ENCODE results near the gene MEGF8. TPM values are rescaled to one million over a fixed set of nuclear protein-coding genes. Genes with fewer than 3 reads are reported as not detected.

MEGF8 gene
- total RNA-seq, 4 donors from 2014 or later = 12.5 to 150 (median 35.7) TPM

GRCh38 chr19:42301646-42302203 lies 23.7 kb upstream of the MEGF8 start, which contains the start of gene PRR19:
Gene PRR19 (plus strand): TSS chr19:42302132. CDS start chr19:42309585, 7,453 bp downstream.
- H3K36me3 ChIP-seq = no peaks in the 10 kb centered on the region
- TF ChIP-seq, protein P1, sequence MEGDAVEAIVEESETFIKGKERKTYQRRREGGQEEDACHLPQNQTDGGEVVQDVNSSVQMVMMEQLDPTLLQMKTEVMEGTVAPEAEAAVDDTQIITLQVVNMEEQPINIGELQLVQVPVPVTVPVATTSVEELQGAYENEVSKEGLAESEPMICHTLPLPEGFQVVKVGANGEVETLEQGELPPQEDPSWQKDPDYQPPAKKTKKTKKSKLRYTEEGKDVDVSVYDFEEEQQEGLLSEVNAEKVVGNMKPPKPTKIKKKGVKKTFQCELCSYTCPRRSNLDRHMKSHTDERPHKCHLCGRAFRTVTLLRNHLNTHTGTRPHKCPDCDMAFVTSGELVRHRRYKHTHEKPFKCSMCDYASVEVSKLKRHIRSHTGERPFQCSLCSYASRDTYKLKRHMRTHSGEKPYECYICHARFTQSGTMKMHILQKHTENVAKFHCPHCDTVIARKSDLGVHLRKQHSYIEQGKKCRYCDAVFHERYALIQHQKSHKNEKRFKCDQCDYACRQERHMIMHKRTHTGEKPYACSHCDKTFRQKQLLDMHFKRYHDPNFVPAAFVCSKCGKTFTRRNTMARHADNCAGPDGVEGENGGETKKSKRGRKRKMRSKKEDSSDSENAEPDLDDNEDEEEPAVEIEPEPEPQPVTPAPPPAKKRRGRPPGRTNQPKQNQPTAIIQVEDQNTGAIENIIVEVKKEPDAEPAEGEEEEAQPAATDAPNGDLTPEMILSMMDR (IDR thresholded peaks at IDR 0.05) = no peak
- intact Hi-C loops (cut with DNase I) = no loop called here
- no peak for DNase-seq
- no peaks in the 10 kb centered on the region for H3K27me3 ChIP-seq
- H3K27ac ChIP-seq = peak within 1 kb of the TSS in 1 of 3 donors; percentile 40
- peaks cover 6 to 11% of the 10 kb centered on the region in 2 donors for H3K4me1 ChIP-seq
- H3K9me3 ChIP-seq = no peaks in the 10 kb centered on the region
- WGBS, 2 donors = 12 to 25% methylated on average over 6 to 17 of the region's 21 CpGs
- H3K4me3 ChIP-seq (replicated peaks in 1 of 3) = peak within 1 kb of the TSS in 2 of 3 donors; percentile 1 to 42

DNA sequence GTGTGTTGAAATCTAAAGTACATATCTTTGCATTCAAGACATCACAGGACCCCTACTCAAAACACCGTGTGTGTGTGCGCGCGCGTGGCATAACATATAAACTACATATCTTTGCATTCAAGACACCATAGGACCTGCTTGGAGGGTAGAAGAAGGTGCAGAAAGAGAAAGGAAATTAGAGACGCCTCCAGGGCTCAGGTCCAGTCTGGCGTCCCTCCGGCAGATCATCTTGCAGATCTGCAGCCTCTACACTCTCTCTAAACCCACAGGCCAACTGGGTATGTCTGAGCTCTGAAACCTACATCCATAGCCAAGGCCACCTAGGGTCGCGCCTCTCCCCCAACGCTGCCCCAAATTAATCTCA lies 22.4 kb upstream of the MEGF8 start:
- no peak for DNase-seq
- Histone ChIP-seq H3K4me3 (replicated peaks in 1 of 3) (no peak overlapping the region), H3K4me1 (peaks cover 6 to 11% of the 10 kb centered on the region in 2 donors), H3K36me3 (no peaks in the 10 kb centered on the region), H3K27me3 (no peaks in the 10 kb centered on the region), H3K9me3 (no peaks in the 10 kb centered on the region), H3K27ac (no peak overlapping the region)
- intact Hi-C loops (cut with DNase I) = no loop called here
- 50 to 63% methylated on average over 11 of the region's 11 CpGs for WGBS, 2 donors
- TF ChIP-seq, protein P1 (IDR thresholded peaks at IDR 0.05) = no peak
- TF ChIP-seq POLR2A (IDR thresholded peaks at IDR 0.05) = no peak

DNA sequence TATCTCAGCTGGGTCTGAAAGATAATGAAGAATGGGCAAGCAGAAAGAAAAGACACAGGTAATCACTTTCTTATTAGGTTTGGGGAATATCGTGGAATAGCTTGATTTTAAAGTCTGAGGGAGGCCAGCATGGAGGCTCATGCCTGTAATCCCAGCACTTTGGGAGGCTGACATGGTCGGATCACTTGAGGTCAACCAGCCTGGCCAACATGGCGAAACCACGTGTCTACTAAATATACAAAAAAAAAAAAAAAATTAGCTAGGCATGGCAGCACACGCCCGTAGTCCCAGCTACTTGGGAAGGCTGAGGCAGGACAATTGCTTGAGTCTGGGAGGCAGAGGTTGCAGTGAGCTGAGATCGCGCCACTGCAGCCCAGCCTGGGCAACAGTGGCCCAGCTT lies 21.6 kb upstream of the MEGF8 start:
- peaks cover 6 to 11% of the 10 kb centered on the region in 2 donors for H3K4me1 ChIP-seq
- WGBS, 2 donors = 81 to 88% methylated on average over 8 of the region's 8 CpGs
- TF ChIP-seq, protein P1 (IDR thresholded peaks at IDR 0.05) = no peak
- TF ChIP-seq POLR2A (IDR thresholded peaks at IDR 0.05) = no peak
- H3K9me3 ChIP-seq = no peaks in the 10 kb centered on the region
- H3K36me3 ChIP-seq = no peaks in the 10 kb centered on the region
- no peak overlapping the region for H3K27ac ChIP-seq
- intact Hi-C loops (cut with DNase I) = no loop called here
- no peak overlapping the region for H3K4me3 ChIP-seq (replicated peaks in 1 of 3)
- DNase-seq = no peak
- H3K27me3 ChIP-seq = no peaks in the 10 kb centered on the region

DNA sequence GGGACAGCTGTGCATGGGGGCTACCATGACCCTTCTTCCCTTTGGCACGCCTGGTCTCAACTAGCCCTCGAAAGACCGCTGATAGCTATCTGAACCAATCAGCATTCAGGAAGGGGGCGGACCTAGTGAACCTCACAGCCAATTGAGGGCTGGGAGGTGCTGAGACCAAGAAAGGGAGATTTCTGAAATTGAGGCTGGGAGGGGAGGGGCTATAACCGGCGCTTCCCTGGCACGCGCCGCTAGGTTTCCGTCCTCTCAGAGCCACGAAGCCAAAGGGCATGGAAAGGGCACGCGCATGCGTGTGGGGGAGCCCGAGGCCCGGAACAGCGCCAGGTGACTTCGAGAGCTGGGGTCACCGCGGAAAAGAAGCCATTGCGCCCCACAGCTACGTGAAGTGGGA lies 18.8 kb upstream of the MEGF8 start:
- intact Hi-C loops (cut with DNase I) = no loop called here
- H3K4me3 ChIP-seq (replicated peaks in 1 of 3) = no peak overlapping the region
- H3K4me1 ChIP-seq = peaks cover 4 to 10% of the 10 kb centered on the region in 2 donors
- H3K27me3 ChIP-seq = no peaks in the 10 kb centered on the region
- DNase-seq = no peak
- no peak overlapping the region for H3K27ac ChIP-seq
- no peaks in the 10 kb centered on the region for H3K9me3 ChIP-seq
- 83 to 93% methylated on average over 22 of the region's 22 CpGs for WGBS, 2 donors
- TF ChIP-seq, protein P1 (IDR thresholded peaks at IDR 0.05) = no peak
- no peak for TF ChIP-seq POLR2A (IDR thresholded peaks at IDR 0.05)
- no peaks in the 10 kb centered on the region for H3K36me3 ChIP-seq

DNA sequence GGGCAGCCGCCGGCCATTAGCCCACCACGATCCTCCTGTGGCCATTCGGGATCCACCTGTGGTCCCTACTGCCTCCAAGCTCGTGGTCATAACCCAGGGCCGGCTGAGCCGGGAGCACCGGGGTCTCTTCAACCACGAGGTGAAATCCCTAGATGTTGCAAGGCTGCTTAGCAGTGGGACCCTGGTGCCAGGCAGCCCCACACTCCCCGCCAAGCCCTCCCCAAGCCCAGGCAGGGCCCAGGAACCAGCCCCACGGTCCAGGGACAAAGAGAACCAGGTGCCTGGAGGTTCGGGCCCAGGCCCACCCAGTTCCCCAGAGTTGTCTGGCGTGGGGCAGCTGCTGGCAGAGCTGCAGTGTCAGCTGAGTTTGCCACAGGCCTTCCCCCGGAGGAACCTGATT lies 15.7 kb upstream of the MEGF8 start:
- 92% methylated on average over 9 of the region's 14 CpGs for WGBS, 2 donors
- H3K4me1 ChIP-seq = peaks cover 5 to 10% of the 10 kb centered on the region in 2 donors
- no peak overlapping the region for H3K27ac ChIP-seq
- no peaks in the 10 kb centered on the region for H3K27me3 ChIP-seq
- intact Hi-C loops (cut with DNase I) = no loop called here
- H3K4me3 ChIP-seq (replicated peaks in 1 of 3) = no peak overlapping the region
- TF ChIP-seq, protein P1 (IDR thresholded peaks at IDR 0.05) = no peak
- no peak for TF ChIP-seq POLR2A (IDR thresholded peaks at IDR 0.05)
- no peaks in the 10 kb centered on the region for H3K9me3 ChIP-seq
- no peak for DNase-seq
- H3K36me3 ChIP-seq = no peaks in the 10 kb centered on the region
